ENCODE results near the gene BHLHE23.

- TF ChIP-seq CTCF (conservative IDR thresholded peaks at IDR 0.05 in 1 of 2, IDR thresholded peaks at IDR 0.05 in 1 of 2; ENCODE audit: low read depth in 1 of 2, low read length in 2 of 2) (no peak), EZH2 (IDR thresholded peaks at IDR 0.05; ENCODE audit: low read length, missing control alignments) (peak; percentile 76)
These were observed at the start of gene BHLHE23 for GRCh38 chr20:63006540-63007359.
